ENCODE results near the gene VAC14.

- TF ChIP-seq CTCF (conservative IDR thresholded peaks at IDR 0.05; ENCODE audit: low read length) (no peak), EZH2phosphoT487 (IDR thresholded peaks at IDR 0.05; ENCODE audit: borderline replicate concordance) (no peak)
Measured at GRCh38 chr16:70804734-70805169, 3.8 kb upstream of the VAC14 start.
